HEK293T (cell line): ENCODE results near the gene SEC61G.

Experiments
- CTCF ChIA-PET: fragments of 350-600 bp; formaldehyde crosslinking; extraction: SDS; loops from one replicate; lab custom pipeline; 2021; ENCODE audit warnings: antibody characterized with exemption, inconsistent platforms; lab: Yijun Ruan, JAX
- POLR2A ChIA-PET: fragments of 350-600 bp; formaldehyde crosslinking; extraction: SDS; loops from one replicate; lab custom pipeline; 2020; ENCODE audit warnings: antibody characterized with exemption, inconsistent platforms; lab: Yijun Ruan, JAX
- DNase-seq: peaks from one replicate; pipeline ENCODE4 v3.0.0; 2012; ENCODE audit warnings: mixed read lengths; ENCODE audit errors: extremely low spot score
- ARNT ChIP-seq: fragments of 450-650 bp; IDR thresholded peaks from 2 replicates; pipeline ENCODE4 v1.6.1; 2017; ENCODE audit warnings: mild to moderate bottlenecking
- BHLHE40 ChIP-seq: fragments of 450-650 bp; IDR thresholded peaks from 2 replicates; pipeline ENCODE4 v1.6.1; 2016; ENCODE audit warnings: mild to moderate bottlenecking, moderate library complexity, borderline replicate concordance
- CTBP1 ChIP-seq: fragments of 450-650 bp; IDR thresholded peaks from 2 replicates; pipeline ENCODE4 v1.6.1; 2016; ENCODE audit warnings: borderline replicate concordance
- ELF4 ChIP-seq: fragments of 450-650 bp; IDR thresholded peaks from 2 replicates; pipeline ENCODE4 v1.6.1; 2017; ENCODE audit warnings: antibody characterized with exemption
- FOXA1 ChIP-seq: fragments of 450-650 bp; IDR thresholded peaks from 2 replicates; pipeline ENCODE4 v1.6.1; 2016; ENCODE audit warnings: mild to moderate bottlenecking
- FOXK2 ChIP-seq: fragments of 450-650 bp; IDR thresholded peaks from 2 replicates; pipeline ENCODE4 v1.6.1; 2016; ENCODE audit warnings: mild to moderate bottlenecking
- FOXM1 ChIP-seq: fragments of 450-650 bp; IDR thresholded peaks from 2 replicates; pipeline ENCODE4 v1.6.1; 2017; ENCODE audit warnings: mild to moderate bottlenecking, borderline replicate concordance
- HDGF ChIP-seq: fragments of 450-650 bp; IDR thresholded peaks from 2 replicates; pipeline ENCODE4 v1.6.1; 2017; ENCODE audit warnings: antibody characterized with exemption, borderline replicate concordance
- L3MBTL2 ChIP-seq: fragments of 450-650 bp; conservative IDR thresholded peaks from 2 replicates; pipeline ENCODE4 v1.6.1; 2016; ENCODE audit warnings: mild to moderate bottlenecking
- LEF1 ChIP-seq: fragments of 450-650 bp; IDR thresholded peaks from 2 replicates; pipeline ENCODE4 v1.6.1; 2017; ENCODE audit warnings: mild to moderate bottlenecking, borderline replicate concordance
- NFRKB ChIP-seq: fragments of 450-650 bp; IDR thresholded peaks from 2 replicates; pipeline ENCODE4 v1.6.1; 2016; ENCODE audit warnings: mild to moderate bottlenecking, moderate library complexity
- SP1 ChIP-seq: fragments of 450-650 bp; IDR thresholded peaks from 2 replicates; pipeline ENCODE4 v1.6.1; 2017
- SUZ12 ChIP-seq: fragments of 450-650 bp; IDR thresholded peaks from 2 replicates; pipeline ENCODE4 v1.6.1; 2016; ENCODE audit warnings: mild to moderate bottlenecking
- TARDBP ChIP-seq: fragments of 450-650 bp; IDR thresholded peaks from 2 replicates; pipeline ENCODE4 v1.6.1; 2016
- ZNF384 ChIP-seq: fragments of 450-650 bp; IDR thresholded peaks from 2 replicates; pipeline ENCODE4 v1.6.1; 2016
- TF ChIP-seq, protein P1 (sequence below): fragments of 450-650 bp; IDR thresholded peaks from 2 replicates; pipeline ENCODE4 v1.6.1; 2016

SEC61G gene

DNA sequence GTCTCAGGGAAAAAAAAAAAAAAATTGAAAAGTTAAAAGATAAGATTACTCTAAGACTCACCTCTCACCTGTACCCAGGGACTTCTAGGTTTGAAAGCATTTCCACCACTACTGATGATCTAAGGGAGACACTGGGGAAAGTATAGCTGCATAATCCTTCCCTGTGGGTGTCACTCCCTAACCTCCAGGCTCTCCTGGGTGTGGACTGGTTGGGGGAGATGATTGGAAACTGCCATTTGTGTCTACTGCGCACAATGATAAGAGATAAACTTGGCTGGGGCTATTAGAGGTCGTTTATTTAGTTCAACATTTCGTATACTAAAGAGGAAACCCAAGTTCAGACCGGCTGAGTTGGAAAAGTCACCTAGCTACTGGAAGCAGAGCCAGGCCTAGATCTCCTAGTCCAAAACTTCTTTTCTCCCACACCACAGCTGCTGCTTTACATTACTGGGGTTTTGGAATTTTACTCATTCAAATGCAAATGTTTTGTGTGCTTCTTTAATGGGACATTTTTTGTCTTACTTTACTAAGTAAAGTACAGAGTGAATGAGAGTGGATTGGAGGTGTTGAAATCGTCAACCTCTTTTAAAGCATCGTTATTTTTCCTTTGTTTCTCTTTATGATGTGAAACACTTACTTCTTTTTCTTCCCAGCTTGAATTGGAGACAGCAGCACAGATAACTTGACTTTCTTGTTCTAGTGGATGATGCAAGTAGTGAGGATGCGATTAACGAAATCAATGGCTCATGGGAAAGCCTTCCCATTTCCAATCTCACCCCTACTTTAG is 22.3 kb upstream of the SEC61G start:
- ChIA-PET CTCF (interaction anchor here (1.2 kb wide), 1 partner anchor 475 kb away, joined by 6 read pairs; no protein-coding TSS in a partner anchor), POLR2A (no interaction called here)
- TF ChIP-seq FOXK2 = no peak
- no peak for TF ChIP-seq L3MBTL2
- no peak for TF ChIP-seq SP1
- TF ChIP-seq FOXA1 = no peak
- TF ChIP-seq CTBP1 = no peak
- no peak for TF ChIP-seq BHLHE40
- TF ChIP-seq, protein P1, sequence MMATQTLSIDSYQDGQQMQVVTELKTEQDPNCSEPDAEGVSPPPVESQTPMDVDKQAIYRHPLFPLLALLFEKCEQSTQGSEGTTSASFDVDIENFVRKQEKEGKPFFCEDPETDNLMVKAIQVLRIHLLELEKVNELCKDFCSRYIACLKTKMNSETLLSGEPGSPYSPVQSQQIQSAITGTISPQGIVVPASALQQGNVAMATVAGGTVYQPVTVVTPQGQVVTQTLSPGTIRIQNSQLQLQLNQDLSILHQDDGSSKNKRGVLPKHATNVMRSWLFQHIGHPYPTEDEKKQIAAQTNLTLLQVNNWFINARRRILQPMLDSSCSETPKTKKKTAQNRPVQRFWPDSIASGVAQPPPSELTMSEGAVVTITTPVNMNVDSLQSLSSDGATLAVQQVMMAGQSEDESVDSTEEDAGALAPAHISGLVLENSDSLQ = no peak
- TF ChIP-seq ARNT = no peak
- no peak for TF ChIP-seq LEF1
- no peak for TF ChIP-seq NFRKB
- TF ChIP-seq ZNF384 = no peak
- no peak for TF ChIP-seq ELF4
- TF ChIP-seq FOXM1 = no peak
- TF ChIP-seq SUZ12 = no peak
- no peak for TF ChIP-seq HDGF
- no peak for TF ChIP-seq TARDBP
- DNase-seq = no peak

DNA sequence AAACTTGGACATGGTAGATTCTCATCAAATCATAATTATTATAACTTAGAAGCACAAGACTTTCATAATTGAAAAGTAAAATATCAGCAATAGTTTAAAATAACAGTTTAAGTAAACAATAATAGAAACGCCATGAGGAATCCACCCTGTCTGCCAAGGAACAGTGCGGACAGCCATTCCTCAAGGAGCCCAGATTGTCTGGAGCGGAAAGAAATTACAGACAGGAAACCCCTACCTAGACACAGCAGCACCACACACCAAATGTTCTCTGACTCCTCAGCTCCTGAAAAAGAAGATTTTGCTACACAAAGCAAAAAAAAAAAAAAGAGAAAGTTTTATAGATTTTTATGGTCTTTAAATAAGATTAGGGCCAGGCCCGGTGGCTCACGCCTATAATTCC is 21.5 kb upstream of the SEC61G start:
- DNase-seq = no peak
- TF ChIP-seq ZNF384 (no peak), FOXM1 (no peak), CTBP1 (no peak), TARDBP (no peak), LEF1 (no peak), L3MBTL2 (no peak), SUZ12 (no peak), HDGF (no peak), ARNT (no peak), SP1 (no peak), ELF4 (no peak), FOXA1 (no peak), NFRKB (no peak), FOXK2 (no peak), BHLHE40 (no peak)
- TF ChIP-seq, protein P1 = no peak
- CTCF ChIA-PET = interaction anchor here (1.2 kb wide), 1 partner anchor 475 kb away, joined by 6 read pairs; no protein-coding TSS in a partner anchor
- POLR2A ChIA-PET = no interaction called here

DNA sequence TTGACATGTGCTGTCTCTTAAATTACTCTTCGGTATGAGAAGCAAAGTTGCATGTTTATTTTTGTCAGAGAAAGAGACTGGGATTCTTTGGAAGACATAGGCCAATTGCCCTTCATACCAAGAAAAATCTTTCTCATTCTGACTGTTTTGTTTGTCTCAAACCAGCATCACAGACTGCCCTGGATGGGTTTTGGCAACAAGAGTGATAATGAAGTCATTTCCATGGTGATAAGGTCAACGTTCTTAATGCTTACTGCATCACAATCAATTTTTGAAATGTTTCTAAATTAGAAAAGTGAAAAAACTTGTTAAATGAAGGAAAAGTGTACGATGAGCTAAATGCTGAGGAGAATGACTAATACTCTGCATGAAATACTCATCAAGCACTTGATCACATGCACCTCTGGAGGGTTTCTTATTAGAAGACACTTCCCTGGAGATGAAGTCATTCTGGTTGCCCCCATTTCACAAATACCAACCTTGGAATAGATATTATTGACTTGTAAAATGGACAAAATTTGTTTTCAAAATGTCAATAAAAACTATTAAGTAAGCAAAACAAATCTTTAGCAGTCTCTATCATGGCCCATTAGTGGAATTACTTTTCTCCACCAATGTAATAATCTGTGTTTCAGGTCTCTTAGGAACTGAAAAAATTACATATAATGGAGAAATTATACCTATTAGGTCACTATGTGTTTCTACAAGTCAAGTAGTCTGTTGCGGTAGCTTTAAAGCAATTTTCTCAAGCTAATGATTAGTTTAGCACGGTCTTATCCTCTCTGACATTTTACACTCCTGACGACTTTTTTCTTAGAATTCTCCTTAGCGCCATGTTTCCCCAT is 19.9 kb upstream of the SEC61G start:
- no peak for TF ChIP-seq BHLHE40
- DNase-seq = no peak
- ChIA-PET CTCF (no interaction called here), POLR2A (interaction anchor here (1.5 kb wide), 1 partner anchor 476 kb away, joined by 3 read pairs; no protein-coding TSS in a partner anchor)

DNA sequence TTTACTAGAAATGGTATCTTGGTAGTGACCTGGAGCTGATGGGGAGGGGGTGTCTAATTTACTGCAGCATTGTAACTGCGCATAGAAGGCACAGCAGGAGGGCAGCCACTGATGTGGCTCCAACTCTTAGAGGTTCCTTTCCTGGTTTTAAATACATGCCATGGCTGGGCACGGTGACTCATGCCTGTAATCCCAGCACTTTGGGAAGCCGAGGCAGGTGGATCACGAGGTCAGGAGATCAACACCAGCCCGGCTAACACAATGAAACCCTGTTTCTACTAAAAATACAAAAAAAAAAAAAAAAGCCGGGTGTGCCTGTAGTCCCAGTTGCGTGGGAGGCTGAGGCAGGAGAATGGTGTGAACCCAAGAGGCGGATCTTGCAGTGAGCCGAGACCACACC is 19.2 kb upstream of the SEC61G start:
- POLR2A ChIA-PET = interaction anchor here (1.5 kb wide), 1 partner anchor 477 kb away, joined by 3 read pairs; no protein-coding TSS in a partner anchor
- CTCF ChIA-PET = interaction anchor here (0.5 to 1.3 kb wide), 2 partner anchors 10 to 16 kb away, joined by 3 read pairs; no protein-coding TSS in a partner anchor
- DNase-seq = no peak
- TF ChIP-seq HDGF (no peak), TARDBP (no peak), ELF4 (no peak), FOXK2 (no peak), LEF1 (no peak), ZNF384 (no peak), NFRKB (no peak), L3MBTL2 (no peak), FOXA1 (no peak), SUZ12 (no peak), CTBP1 (no peak), ARNT (no peak), SP1 (no peak), FOXM1 (no peak)
- TF ChIP-seq, protein P1 = no peak
